ENCODE measurements around the gene ODC1. TPM values are rescaled to one million over a fixed set of nuclear protein-coding genes. Genes with fewer than 3 reads are reported as not detected.
A peak's percentile ranks its signal among the peaks of the same experiment; 100 is the strongest.

The ODC1 gene
- polyA plus RNA-seq, 1 donor (not counting 4 experiments of a cell fraction or from before 2014, with no cell fraction given) = 637 TPM

DNA sequence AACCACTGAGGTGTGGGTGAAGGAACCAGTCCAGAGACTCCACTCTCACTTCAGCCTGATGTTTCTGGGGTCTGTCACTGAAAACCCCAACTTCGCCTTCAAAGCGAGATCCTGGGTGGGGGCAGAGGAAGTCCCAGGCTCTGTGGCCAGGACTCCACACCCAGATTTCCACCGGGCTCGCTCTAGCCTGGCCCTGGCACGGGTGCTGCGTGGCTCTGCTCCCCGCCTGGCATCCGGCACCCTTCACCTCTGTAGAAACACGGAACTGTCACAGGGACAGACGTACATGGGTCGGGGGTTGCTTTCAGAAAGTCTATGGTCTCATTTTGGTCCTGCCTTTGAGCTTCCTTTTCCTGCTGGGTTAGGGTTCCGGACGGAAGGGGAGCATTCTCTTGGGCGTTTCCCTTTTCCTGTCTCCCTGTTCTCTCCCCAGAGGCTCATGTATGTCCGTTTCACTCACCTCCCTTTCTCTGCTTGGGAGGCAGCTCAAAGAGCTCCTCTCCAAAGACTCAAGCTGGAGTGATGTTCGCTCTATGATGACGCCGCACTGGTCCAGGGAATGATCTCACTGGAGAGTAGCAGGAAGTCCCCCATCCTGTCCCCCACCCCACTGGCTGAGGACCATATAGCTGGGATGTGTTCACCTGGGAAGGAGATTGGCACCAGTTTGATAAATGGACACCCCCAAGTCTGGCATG, 41.5 kb downstream of the ODC1 start:
- H4K20me1 ChIP-seq (ENCODE audit: control insufficient read depth, extremely low read depth, insufficient read depth, low read length) = no peaks in the 10 kb centered on the region
- H3K27me3 ChIP-seq (ENCODE audit: control insufficient read depth, extremely low read depth, insufficient read depth, low read length) = no peaks in the 10 kb centered on the region
- peak overlapping the region; percentile 96 for H3K27ac ChIP-seq (ENCODE audit: control insufficient read depth, insufficient read depth, low read length)
- peak overlapping the region; percentile 79 for H3K4me2 ChIP-seq (ENCODE audit: control insufficient read depth, extremely low read depth, insufficient read depth, low read depth, low read length)
- H3K36me3 ChIP-seq (ENCODE audit: control insufficient read depth in 2 of 2, extremely low read depth in 1 of 2, insufficient read depth in 2 of 2, low read length in 2 of 2) = peaks cover 2 to 4% of the 10 kb centered on the region in 2 experiments
- H2AFZ ChIP-seq (ENCODE audit: control insufficient read depth, low read length) = peak overlapping the region; percentile 35
- H3K9ac ChIP-seq (ENCODE audit: control insufficient read depth, extremely low read depth, insufficient read depth, low read length) = peak overlapping the region; percentile 69
- peaks cover 62% of the 10 kb centered on the region for H3K4me1 ChIP-seq (ENCODE audit: control insufficient read depth, extremely low read depth, insufficient read depth, low read length)
- no peaks in the 10 kb centered on the region for H3K9me1 ChIP-seq (ENCODE audit: control insufficient read depth, extremely low read depth, insufficient read depth, low read length)
- DNase-seq (ENCODE audit: low read depth, low spot score) = no peak
- no peak for FAIRE-seq
- dilution Hi-C loops (cut with MboI; ENCODE audit: extremely low pct_ligation_motif_present, low sequenced_read_pairs) = no loop called here
- peak overlapping the region in 1 of 3 experiments; percentile 11 for H3K4me3 ChIP-seq (ENCODE audit: control insufficient read depth in 2 of 3, extremely low read depth in 1 of 3, insufficient read depth in 2 of 3, low read depth in 1 of 3, low read length in 3 of 3)
- no peaks in the 10 kb centered on the region for H3K79me2 ChIP-seq (ENCODE audit: control insufficient read depth, insufficient read depth, low read length)
- no peak for TF ChIP-seq CTCF (optimal IDR thresholded peaks at IDR 0.05 in 1 of 3, IDR thresholded peaks at IDR 0.05 in 1 of 3, conservative IDR thresholded peaks at IDR 0.05 in 1 of 3; ENCODE audit: extremely low read depth in 1 of 3, insufficient read depth in 2 of 3, low read length in 3 of 3)
- TF ChIP-seq EZH2 (IDR thresholded peaks at IDR 0.05; ENCODE audit: low read length) = no peak
- H3K9me3 ChIP-seq (ENCODE audit: control insufficient read depth, low read depth, low read length) = no peaks in the 10 kb centered on the region

DNA sequence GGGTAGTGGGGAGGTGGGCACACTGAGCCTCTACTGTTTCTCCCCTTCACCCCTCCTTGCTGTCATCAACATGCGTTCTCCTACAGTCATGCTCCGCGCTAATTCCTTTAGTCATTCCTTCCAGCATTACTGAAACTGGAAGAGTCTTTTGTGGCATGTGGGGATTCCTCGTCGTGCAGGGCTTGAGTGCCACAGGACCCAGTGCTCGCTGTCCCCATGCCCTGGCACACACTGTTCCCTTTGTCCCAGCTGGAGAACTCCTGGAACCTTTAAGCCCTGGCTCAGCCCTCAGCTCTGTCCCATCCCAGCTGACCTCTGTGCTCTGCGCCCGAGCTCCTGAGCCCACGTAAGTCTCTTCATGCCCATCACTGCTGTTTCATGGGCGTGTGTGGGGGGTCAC, 42.1 kb downstream of the ODC1 start:
- H3K4me3 ChIP-seq (ENCODE audit: control insufficient read depth in 2 of 3, extremely low read depth in 1 of 3, insufficient read depth in 2 of 3, low read depth in 1 of 3, low read length in 3 of 3) = peak overlapping the region in 1 of 3 experiments; percentile 11
- peaks cover 62% of the 10 kb centered on the region for H3K4me1 ChIP-seq (ENCODE audit: control insufficient read depth, extremely low read depth, insufficient read depth, low read length)
- TF ChIP-seq EZH2 (IDR thresholded peaks at IDR 0.05; ENCODE audit: low read length) = no peak
- TF ChIP-seq CTCF (optimal IDR thresholded peaks at IDR 0.05 in 1 of 3, IDR thresholded peaks at IDR 0.05 in 1 of 3, conservative IDR thresholded peaks at IDR 0.05 in 1 of 3; ENCODE audit: extremely low read depth in 1 of 3, insufficient read depth in 2 of 3, low read length in 3 of 3) = no peak
- H3K9me1 ChIP-seq (ENCODE audit: control insufficient read depth, extremely low read depth, insufficient read depth, low read length) = no peaks in the 10 kb centered on the region
- H3K9ac ChIP-seq (ENCODE audit: control insufficient read depth, extremely low read depth, insufficient read depth, low read length) = peak overlapping the region; percentile 69
- FAIRE-seq (peak; percentile 41), DNase-seq (ENCODE audit: low read depth, low spot score) (no peak)
- H3K27me3 ChIP-seq (ENCODE audit: control insufficient read depth, extremely low read depth, insufficient read depth, low read length) = no peaks in the 10 kb centered on the region
- H2AFZ ChIP-seq (ENCODE audit: control insufficient read depth, low read length) = no peak overlapping the region
- peaks cover 4% of the 10 kb centered on the region in 2 experiments for H3K36me3 ChIP-seq (ENCODE audit: control insufficient read depth in 2 of 2, extremely low read depth in 1 of 2, insufficient read depth in 2 of 2, low read length in 2 of 2)
- peak overlapping the region; percentile 79 for H3K4me2 ChIP-seq (ENCODE audit: control insufficient read depth, extremely low read depth, insufficient read depth, low read depth, low read length)
- H3K79me2 ChIP-seq (ENCODE audit: control insufficient read depth, insufficient read depth, low read length) = no peaks in the 10 kb centered on the region
- H4K20me1 ChIP-seq (ENCODE audit: control insufficient read depth, extremely low read depth, insufficient read depth, low read length) = no peaks in the 10 kb centered on the region
- no peaks in the 10 kb centered on the region for H3K9me3 ChIP-seq (ENCODE audit: control insufficient read depth, low read depth, low read length)
- peak overlapping the region; percentile 96 for H3K27ac ChIP-seq (ENCODE audit: control insufficient read depth, insufficient read depth, low read length)
- dilution Hi-C loops (cut with MboI; ENCODE audit: extremely low pct_ligation_motif_present, low sequenced_read_pairs) = no loop called here
